ENCODE results near the gene THTPA. TPM values are rescaled to one million over a fixed set of nuclear protein-coding genes. Genes with fewer than 3 reads are reported as not detected.
"Not testable (repeated sequence)": the region's sequence is repeated elsewhere in the genome, so short reads cannot be mapped to it uniquely, and the experiment has no call there.

THTPA gene
- total and polyA plus RNA-seq, 9 of the 15 experiments (the other 6 are each of a cell fraction or from before 2014, with no cell fraction given) = 2.4 to 8.7 (median 5.2) TPM

DNA sequence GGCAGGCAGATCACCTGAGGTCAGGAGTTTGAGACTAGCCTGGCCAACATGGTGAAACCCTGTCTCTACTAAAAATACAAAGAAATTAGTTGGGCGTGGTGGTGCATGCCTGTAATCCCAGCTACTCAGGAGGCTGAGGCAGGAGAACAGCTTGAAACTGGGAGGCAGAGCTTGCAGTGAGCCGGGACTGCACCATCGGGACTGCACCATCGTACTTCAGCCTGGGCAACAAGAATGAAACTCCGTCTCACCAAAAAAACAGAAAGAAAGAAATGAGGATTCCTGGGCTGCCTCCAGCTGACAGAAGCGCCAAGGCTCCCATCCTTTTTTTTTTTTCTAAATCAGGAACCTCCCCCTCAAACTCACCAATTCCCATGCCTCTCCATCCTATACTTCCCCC, 19.2 kb upstream of the THTPA start:
- H2AFZ ChIP-seq (ENCODE audit: low read depth, low read length); H3K27ac ChIP-seq (ENCODE audit: extremely low read depth, low read depth, low read length); H3K9me1 ChIP-seq (ENCODE audit: control insufficient read depth, insufficient read depth, low read length); H3K9me3 ChIP-seq (replicated peaks; ENCODE audit: control insufficient read depth, insufficient read depth, low read depth, low read length); H4K20me1 ChIP-seq (replicated peaks; ENCODE audit: control insufficient read depth, insufficient read depth, low read length); FAIRE-seq; intact Hi-C loops (cut with micrococcal nuclease); in situ Hi-C loops (cut with MboI); DNase-seq (ENCODE audit: extremely low read depth in 1 of 4, low spot score in 3 of 4); H3K9ac ChIP-seq (ENCODE audit: insufficient read depth in 1 of 2, low read depth in 2 of 2, low read length in 2 of 2); H3K4me1 ChIP-seq (replicated peaks in 1 of 2; ENCODE audit: control insufficient read depth in 2 of 2, insufficient read depth in 2 of 2, low read length in 2 of 2); H3K4me2 ChIP-seq (ENCODE audit: insufficient read depth, low read length); H3K4me3 ChIP-seq; CTCF ChIA-PET (ENCODE audit: low intra/inter-chr PET ratio); H3K79me2 ChIP-seq (ENCODE audit: control insufficient read depth, insufficient read depth, low read length); H3K36me3 ChIP-seq (ENCODE audit: control insufficient read depth, insufficient read depth, low read length); BruUV-seq (replicated peaks); ATAC-seq: not testable (repeated sequence)
- H3K27me3 ChIP-seq (ENCODE audit: control insufficient read depth in 2 of 2, insufficient read depth in 2 of 2, low read length in 2 of 2) = peaks cover 0 to 19% of the 10 kb centered on the region in 2 experiments; a peak in 3 of 5 replicates
- POLR2A ChIA-PET = interaction anchor here (1.0 to 1.8 kb wide), 2 partner anchors 19 to 41 kb away, joined by 4 read pairs; partner anchors contain the start of gene THTPA
- 9% methylated on average over 5 of the region's 6 CpGs for WGBS (ENCODE audit: insufficient coverage, low coverage, missing lambda C conversion rate)

DNA sequence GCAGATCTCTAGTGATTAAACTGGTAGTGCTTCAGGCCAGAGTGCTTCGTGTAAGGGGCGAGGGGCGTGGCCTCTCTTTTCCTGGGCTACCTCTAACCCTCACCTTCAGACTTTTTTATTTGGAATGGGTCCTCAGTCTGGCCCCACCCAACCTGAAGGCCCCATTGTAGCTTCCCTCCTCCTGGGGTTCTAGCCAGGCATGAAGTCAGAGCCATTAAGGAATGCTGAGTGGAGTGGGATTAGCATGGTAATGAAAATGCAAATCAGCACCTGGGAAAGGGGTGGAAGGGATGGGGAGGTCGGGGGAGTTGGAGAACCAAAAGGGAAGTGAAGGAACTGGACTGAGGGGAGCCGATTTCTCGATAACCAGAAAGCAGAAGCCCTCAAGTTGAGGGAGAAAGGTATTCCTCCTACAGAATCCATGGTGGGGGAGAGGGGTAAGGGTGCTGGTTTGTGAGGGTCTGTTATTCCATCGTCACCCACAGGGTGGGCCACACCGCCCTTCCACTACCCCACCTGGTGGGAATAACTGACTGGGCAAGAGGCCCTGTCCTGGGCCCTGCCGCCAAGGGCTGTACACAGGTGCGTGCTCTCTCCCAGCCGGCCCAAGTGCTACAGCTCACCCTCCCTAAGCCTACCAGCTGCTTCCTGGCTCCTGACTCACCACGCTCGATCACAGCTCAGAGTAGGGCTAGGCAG, 18.6 kb upstream of the THTPA start:
- peak; percentile 51; the same call in 2 of the 3 replicates for ATAC-seq
- H3K9me1 ChIP-seq (ENCODE audit: control insufficient read depth, insufficient read depth, low read length) = no peaks in the 10 kb centered on the region
- peaks cover 0 to 17% of the 10 kb centered on the region in 2 experiments; a peak in 3 of 5 replicates for H3K27me3 ChIP-seq (ENCODE audit: control insufficient read depth in 2 of 2, insufficient read depth in 2 of 2, low read length in 2 of 2)
- WGBS (ENCODE audit: insufficient coverage, low coverage, missing lambda C conversion rate) = 3% methylated on average over 5 of the region's 13 CpGs
- no peak overlapping the region for H3K4me3 ChIP-seq
- no peaks in the 10 kb centered on the region for H4K20me1 ChIP-seq (replicated peaks; ENCODE audit: control insufficient read depth, insufficient read depth, low read length)
- H3K36me3 ChIP-seq (ENCODE audit: control insufficient read depth, insufficient read depth, low read length) = no peaks in the 10 kb centered on the region
- no peaks in the 10 kb centered on the region; a peak in 1 of 5 replicates for H3K4me1 ChIP-seq (replicated peaks in 1 of 2; ENCODE audit: control insufficient read depth in 2 of 2, insufficient read depth in 2 of 2, low read length in 2 of 2)
- H3K9ac ChIP-seq (ENCODE audit: insufficient read depth in 1 of 2, low read depth in 2 of 2, low read length in 2 of 2) = no peak overlapping the region; a peak in 1 of 4 replicates
- H3K9me3 ChIP-seq (replicated peaks; ENCODE audit: control insufficient read depth, insufficient read depth, low read depth, low read length) = no peaks in the 10 kb centered on the region
- POLR2A ChIA-PET = interaction anchor here (1.0 to 1.8 kb wide), 2 partner anchors 18 to 41 kb away, joined by 4 read pairs; partner anchors contain the start of gene THTPA
- in situ Hi-C loops (cut with MboI) = no loop called here
- intact Hi-C loops (cut with micrococcal nuclease) = no loop called here
- CTCF ChIA-PET (ENCODE audit: low intra/inter-chr PET ratio) = no interaction called here
- no TSS peak for BruUV-seq (replicated peaks)
- H3K4me2 ChIP-seq (ENCODE audit: insufficient read depth, low read length) = no peak overlapping the region
- H3K79me2 ChIP-seq (ENCODE audit: control insufficient read depth, insufficient read depth, low read length) = no peaks in the 10 kb centered on the region
- TF ChIP-seq YBX1 (IDR thresholded peaks at IDR 0.05) (no peak), POLR2H (tag; IDR thresholded peaks at IDR 0.05; ENCODE audit: low read depth) (no peak), ELF2 (CRISPR knock-in tag; IDR thresholded peaks at IDR 0.05) (no peak), SMAD3 (CRISPR knock-in tag; conservative IDR thresholded peaks at IDR 0.05) (no peak), HMGN3 (IDR thresholded peaks at IDR 0.05; ENCODE audit: borderline replicate concordance, extremely low read depth, insufficient read length, low read depth, low read length) (no peak), GTF2E2 (tag; IDR thresholded peaks at IDR 0.05) (no peak), ZSCAN32 (CRISPR knock-in tag; IDR thresholded peaks at IDR 0.05) (no peak)
- TF ChIP-seq, protein P1, sequence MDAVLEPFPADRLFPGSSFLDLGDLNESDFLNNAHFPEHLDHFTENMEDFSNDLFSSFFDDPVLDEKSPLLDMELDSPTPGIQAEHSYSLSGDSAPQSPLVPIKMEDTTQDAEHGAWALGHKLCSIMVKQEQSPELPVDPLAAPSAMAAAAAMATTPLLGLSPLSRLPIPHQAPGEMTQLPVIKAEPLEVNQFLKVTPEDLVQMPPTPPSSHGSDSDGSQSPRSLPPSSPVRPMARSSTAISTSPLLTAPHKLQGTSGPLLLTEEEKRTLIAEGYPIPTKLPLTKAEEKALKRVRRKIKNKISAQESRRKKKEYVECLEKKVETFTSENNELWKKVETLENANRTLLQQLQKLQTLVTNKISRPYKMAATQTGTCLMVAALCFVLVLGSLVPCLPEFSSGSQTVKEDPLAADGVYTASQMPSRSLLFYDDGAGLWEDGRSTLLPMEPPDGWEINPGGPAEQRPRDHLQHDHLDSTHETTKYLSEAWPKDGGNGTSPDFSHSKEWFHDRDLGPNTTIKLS (IDR thresholded peaks at IDR 0.05; ENCODE audit: borderline replicate concordance, low read depth) = no peak
- FAIRE-seq = no peak
- no peak for DNase-seq (ENCODE audit: extremely low read depth in 1 of 4, low spot score in 3 of 4)
- no peak overlapping the region for H2AFZ ChIP-seq (ENCODE audit: low read depth, low read length)
- no peak overlapping the region for H3K27ac ChIP-seq (ENCODE audit: extremely low read depth, low read depth, low read length)
